GM12878 (cell line): ENCODE measurements around the gene SH3BP5. TPM values are rescaled to one million over a fixed set of nuclear protein-coding genes. Genes with fewer than 3 reads are reported as not detected.

Experiments used
- ATAC-seq: fragments of 200-7000 bp; cut with Tn5 transposase; 3 replicates; pipeline ENCODE4 v1.9.1; 2020; ENCODE audit warnings: mild to moderate bottlenecking, moderate library complexity
- BruUV-seq: library from RNA; stranded (reverse); fragments of 400-500 nt; replicated peaks from 2 replicates; lab custom pipeline; 2021; lab: Mats Ljungman, UMichigan
- CTCF ChIA-PET: fragments of 300-600 bp; sonication (Branson Sonifier 250); formaldehyde crosslinking; extraction: SDS; loops from one replicate; lab custom pipeline; 2021; ENCODE audit warnings: inconsistent platforms; lab: Yijun Ruan, JAX
- POLR2A ChIA-PET: fragments of 350-600 bp; formaldehyde crosslinking; extraction: SDS; loops from one replicate; lab custom pipeline; 2021; ENCODE audit warnings: inconsistent platforms; lab: Charles Lee
- RAD21 ChIA-PET: fragments of 300-600 bp; sonication (Branson Sonifier 250); formaldehyde crosslinking; loops from one replicate; lab custom pipeline; 2023; ENCODE audit warnings: antibody characterized with exemption; ENCODE audit not compliant: unreplicated experiment; lab: Charles Lee
- SMC1A ChIA-PET: fragments of 300-600 bp; sonication (Branson Sonifier 250); formaldehyde crosslinking; loops from one replicate; lab custom pipeline; 2023; ENCODE audit not compliant: unreplicated experiment, uncharacterized antibody; lab: Charles Lee
- DNase-seq: peaks from one replicate; pipeline ENCODE4 v3.0.0-alpha.2; 2011; ENCODE audit warnings: low read depth, low spot score
- FAIRE-seq: peaks from 3 replicates; lab custom pipeline; 2011; peaks lifted over from hg19 to GRCh38; lab: Jason Lieb, UNC
- H2AFZ ChIP-seq: 2 replicates; pipeline ENCODE4 v1.6.0; 2011; ENCODE audit warnings: low read depth, low read length, control low read depth; ENCODE audit not compliant: control insufficient read depth
- H3K27ac ChIP-seq: 2 replicates; pipeline ENCODE4 v1.5.1; 2011; ENCODE audit warnings: control low read depth; ENCODE audit not compliant: control insufficient read depth, insufficient read depth
- H3K27me3 ChIP-seq, 2 experiments: replicated peaks in 1 of 2; 2 replicates each; pipeline versions ENCODE4 v1.6.0 to v1.6.1; 2011; ENCODE audit warnings: low read length in 1 of 2; ENCODE audit not compliant: control insufficient read depth in 2 of 2, insufficient read depth in 2 of 2
- H3K36me3 ChIP-seq, 2 experiments: 2 replicates each; pipeline ENCODE4 v1.5.1; 2011; ENCODE audit warnings: low read length in 1 of 2; ENCODE audit not compliant: control insufficient read depth in 2 of 2, insufficient read depth in 2 of 2
- H3K4me1 ChIP-seq: 2 replicates; pipeline ENCODE4 v1.6.1; 2011; ENCODE audit warnings: mild to moderate bottlenecking, low read length, moderate library complexity, mixed read lengths; ENCODE audit not compliant: control insufficient read depth, insufficient read depth
- H3K4me2 ChIP-seq: 2 replicates; pipeline ENCODE4 v1.6.0; 2011; ENCODE audit warnings: control low read depth; ENCODE audit not compliant: control insufficient read depth, insufficient read depth
- H3K4me3 ChIP-seq: fragments of 200-600 bp; sonication (generic); 2 replicates; pipeline ENCODE4 v1.5.1; 2016
- H3K79me2 ChIP-seq: 2 replicates; pipeline ENCODE4 v1.6.0; 2011; ENCODE audit warnings: low read length; ENCODE audit not compliant: control insufficient read depth, insufficient read depth
- H3K9ac ChIP-seq: 2 replicates; pipeline ENCODE4 v1.8.0; 2011; ENCODE audit warnings: low read length, control low read depth, mixed read lengths; ENCODE audit not compliant: control insufficient read depth, insufficient read depth
- H3K9me3 ChIP-seq: replicated peaks from 3 replicates; pipeline ENCODE4 v1.5.1; 2011; ENCODE audit warnings: mild to moderate bottlenecking, low read length; ENCODE audit not compliant: control insufficient read depth, insufficient read depth
- H4K20me1 ChIP-seq: 2 replicates; pipeline ENCODE4 v1.6.0; 2011; ENCODE audit not compliant: control insufficient read depth, insufficient read depth
- E2F4 ChIP-seq: IDR thresholded peaks from 2 replicates; pipeline ENCODE4 v1.6.1; 2012; ENCODE audit warnings: low read depth, low read length, improper control_type of control experiment
- HSF1 ChIP-seq: fragments of 150-350 bp; IDR thresholded peaks from 2 replicates; pipeline ENCODE4 v1.6.1; 2014; ENCODE audit warnings: mild to moderate bottlenecking, low read depth, low read length
- IRF5 ChIP-seq: fragments of 450-650 bp; IDR thresholded peaks from 2 replicates; pipeline ENCODE4 v1.6.1; 2017; ENCODE audit warnings: borderline replicate concordance
- JUND ChIP-seq: IDR thresholded peaks from 2 replicates; pipeline ENCODE4 v1.6.1; 2012; ENCODE audit warnings: low read depth, mild to moderate bottlenecking, low read length, improper control_type of control experiment, moderate library complexity
- POLR2A ChIP-seq: IDR thresholded peaks from 2 replicates; pipeline ENCODE4 v1.6.1; 2011; ENCODE audit warnings: low read depth, mild to moderate bottlenecking, low read length
- POLR2AphosphoS2 ChIP-seq: IDR thresholded peaks from 2 replicates; pipeline ENCODE4 v1.6.1; 2011; ENCODE audit warnings: low read depth, mild to moderate bottlenecking, low read length, improper control_type of control experiment, moderate library complexity
- SIX5 ChIP-seq: IDR thresholded peaks from 2 replicates; pipeline ENCODE4 v1.6.1; 2011; ENCODE audit warnings: mild to moderate bottlenecking, low read depth, low read length, moderate library complexity; ENCODE audit not compliant: severe bottlenecking
- STAT3 ChIP-seq: IDR thresholded peaks from 2 replicates; pipeline ENCODE4 v1.6.1; 2011; ENCODE audit warnings: low read depth, low read length, improper control_type of control experiment
- TCF7 ChIP-seq: IDR thresholded peaks from 2 replicates; pipeline ENCODE4 v1.6.1; 2014; ENCODE audit warnings: antibody characterized with exemption, borderline replicate concordance
- USF1 ChIP-seq: IDR thresholded peaks from 2 replicates; pipeline ENCODE4 v1.6.1; 2011; ENCODE audit warnings: borderline replicate concordance, low read depth, mild to moderate bottlenecking, moderate library complexity, mixed read lengths, low read length; ENCODE audit not compliant: insufficient read depth; ENCODE audit errors: extremely low read length
- ZNF592 ChIP-seq: fragments of 450-650 bp; IDR thresholded peaks from 2 replicates; pipeline ENCODE4 v1.6.1; 2017; ENCODE audit warnings: mild to moderate bottlenecking, moderate library complexity
- WGBS: methylation state at CpG from one replicate; pipeline ENCODE4 v1.1.6; 2016; ENCODE audit warnings: low lambda C conversion rate; ENCODE audit not compliant: insufficient replicate concordance, insufficient coverage; ENCODE audit errors: missing lambda C conversion rate; 5-methylcytosine and 5-hydroxymethylcytosine counted together
- in situ Hi-C: fragments of 300-500 bp; cut with MboI; formaldehyde crosslinking; loops from 9 replicates; pipeline ENCODE4 v1.14.3; 2018; ENCODE audit warnings: mixed read lengths
- intact Hi-C: fragments of 100-400 bp; cut with micrococcal nuclease; formaldehyde crosslinking; loops from one replicate; pipeline ENCODE4 v1.14.2; 2022; ENCODE audit not compliant: unreplicated experiment
- polyA plus RNA-seq, 11 experiments: library from polyadenylated mRNA; depleted of rRNA in 4 of 11; unstranded in 6 of 11; stranded (reverse) in 5 of 11; fragments of >200 nt; fragmentation: Nextera tagmentation in 4 of 11; fragmentation: Illumina TruSeq in 1 of 11; extraction: Ambion mirVana in 4 of 11; extraction: Trizol in 1 of 11; gene quantifications; 1 replicate in 1 of 11; 2 replicates in 10 of 11; pipeline versions ENCODE4 v1.2.1 to v1.2.3, GENCODE V29; 2011 to 2016; ENCODE audit warnings: inconsistent platforms in 2 of 11, missing spikeins in 2 of 11, low read depth in 1 of 11
- total RNA-seq, 4 experiments: library from RNA; depleted of rRNA in 3 of 4; stranded (reverse); fragments of >200 nt in 3 of 4; fragmentation: Illumina TruSeq in 1 of 4; extraction: Trizol in 1 of 4; gene quantifications; 2 replicates each; pipeline versions ENCODE4 v1.2.1 to v1.2.3, GENCODE V29; 2013 to 2021

Gene SH3BP5
- total and polyA plus RNA-seq, 10 of the 15 experiments (the other 5 are each of a cell fraction or from before 2014, with no cell fraction given), result 14.9 to 87.5 (median 43.7) TPM

- H3K4me3 ChIP-seq, result no peak overlapping the region
- H3K79me2 ChIP-seq, result no peaks in the 10 kb centered on the region; the same call in 1 of the 2 replicates
- peaks cover 26 to 38% of the 10 kb centered on the region in 2 experiments for H3K36me3 ChIP-seq
- FAIRE-seq, result no peak
- H4K20me1 ChIP-seq, result no peaks in the 10 kb centered on the region
- RAD21 ChIA-PET, result interaction anchor here (1.4 to 1.9 kb wide), 2 partner anchors 145 to 296 kb away, joined by 3 to 9 read pairs; no protein-coding TSS in a partner anchor
- H3K9ac ChIP-seq, result no peak overlapping the region
- BruUV-seq, result no TSS peak
- H3K4me2 ChIP-seq, result no peak overlapping the region
- H3K27me3 ChIP-seq, result no peaks in the 10 kb centered on the region
- POLR2A ChIA-PET, result interaction anchor here (0.9 kb wide), 1 partner anchor 10 kb away, joined by 3 read pairs; no protein-coding TSS in a partner anchor
- H3K4me1 ChIP-seq, result no peaks in the 10 kb centered on the region
- no peak overlapping the region for H2AFZ ChIP-seq
- ATAC-seq, result no peak
- CTCF ChIA-PET, result interaction anchor here (0.5 to 2.1 kb wide), 6 partner anchors 9 to 1668 kb away, joined by 3 to 15 read pairs (median 3); no protein-coding TSS in a partner anchor
- H3K27ac ChIP-seq, result no peak overlapping the region
- SMC1A ChIA-PET, result interaction anchor here (0.5 to 1.7 kb wide), 5 partner anchors 9 to 145 kb away, joined by 3 to 6 read pairs (median 3); no protein-coding TSS in a partner anchor
- no peak for DNase-seq
- no peaks in the 10 kb centered on the region for H3K9me3 ChIP-seq
- in situ Hi-C loops, result loop anchor here (10.0 kb wide), 1 partner anchor 294 kb away; no protein-coding TSS in a partner anchor
- intact Hi-C loops, result no loop called here
- 98% methylated on average over 3 of the region's 4 CpGs for WGBS
- TF ChIP-seq ZNF592, result no peak
- no peak for TF ChIP-seq IRF5
- TF ChIP-seq STAT3, result no peak
- no peak for TF ChIP-seq E2F4
- no peak for TF ChIP-seq TCF7
- no peak for TF ChIP-seq HSF1
- TF ChIP-seq POLR2A, result peak; percentile 55; the same call in 1 of the 2 replicates
- TF ChIP-seq JUND, result no peak
- TF ChIP-seq USF1, result no peak
- TF ChIP-seq SIX5, result no peak
- TF ChIP-seq POLR2AphosphoS2, result peak; percentile 36; the same call in 1 of the 2 replicates
Measured at GRCh38 chr3:15260531-15260930, 71.9 kb downstream of the SH3BP5 start.
